Cardiac atrium fibroblast (primary cell): Measurements from ENCODE around the gene INO80. TPM values are rescaled to one million over a fixed set of nuclear protein-coding genes. Genes with fewer than 3 reads are reported as not detected.

Experiments
- total RNA-seq: library from RNA; depleted of rRNA; stranded (reverse); fragments of >200 nt; gene quantifications from 2 replicates; pipeline ENCODE4 v1.2.3, GENCODE V29; 2015

Gene INO80, protein sequence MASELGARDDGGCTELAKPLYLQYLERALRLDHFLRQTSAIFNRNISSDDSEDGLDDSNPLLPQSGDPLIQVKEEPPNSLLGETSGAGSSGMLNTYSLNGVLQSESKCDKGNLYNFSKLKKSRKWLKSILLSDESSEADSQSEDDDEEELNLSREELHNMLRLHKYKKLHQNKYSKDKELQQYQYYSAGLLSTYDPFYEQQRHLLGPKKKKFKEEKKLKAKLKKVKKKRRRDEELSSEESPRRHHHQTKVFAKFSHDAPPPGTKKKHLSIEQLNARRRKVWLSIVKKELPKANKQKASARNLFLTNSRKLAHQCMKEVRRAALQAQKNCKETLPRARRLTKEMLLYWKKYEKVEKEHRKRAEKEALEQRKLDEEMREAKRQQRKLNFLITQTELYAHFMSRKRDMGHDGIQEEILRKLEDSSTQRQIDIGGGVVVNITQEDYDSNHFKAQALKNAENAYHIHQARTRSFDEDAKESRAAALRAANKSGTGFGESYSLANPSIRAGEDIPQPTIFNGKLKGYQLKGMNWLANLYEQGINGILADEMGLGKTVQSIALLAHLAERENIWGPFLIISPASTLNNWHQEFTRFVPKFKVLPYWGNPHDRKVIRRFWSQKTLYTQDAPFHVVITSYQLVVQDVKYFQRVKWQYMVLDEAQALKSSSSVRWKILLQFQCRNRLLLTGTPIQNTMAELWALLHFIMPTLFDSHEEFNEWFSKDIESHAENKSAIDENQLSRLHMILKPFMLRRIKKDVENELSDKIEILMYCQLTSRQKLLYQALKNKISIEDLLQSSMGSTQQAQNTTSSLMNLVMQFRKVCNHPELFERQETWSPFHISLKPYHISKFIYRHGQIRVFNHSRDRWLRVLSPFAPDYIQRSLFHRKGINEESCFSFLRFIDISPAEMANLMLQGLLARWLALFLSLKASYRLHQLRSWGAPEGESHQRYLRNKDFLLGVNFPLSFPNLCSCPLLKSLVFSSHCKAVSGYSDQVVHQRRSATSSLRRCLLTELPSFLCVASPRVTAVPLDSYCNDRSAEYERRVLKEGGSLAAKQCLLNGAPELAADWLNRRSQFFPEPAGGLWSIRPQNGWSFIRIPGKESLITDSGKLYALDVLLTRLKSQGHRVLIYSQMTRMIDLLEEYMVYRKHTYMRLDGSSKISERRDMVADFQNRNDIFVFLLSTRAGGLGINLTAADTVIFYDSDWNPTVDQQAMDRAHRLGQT (N-terminal part only)
- 12.6 and 26.0 TPM in 2 replicates for total RNA-seq

DNA sequence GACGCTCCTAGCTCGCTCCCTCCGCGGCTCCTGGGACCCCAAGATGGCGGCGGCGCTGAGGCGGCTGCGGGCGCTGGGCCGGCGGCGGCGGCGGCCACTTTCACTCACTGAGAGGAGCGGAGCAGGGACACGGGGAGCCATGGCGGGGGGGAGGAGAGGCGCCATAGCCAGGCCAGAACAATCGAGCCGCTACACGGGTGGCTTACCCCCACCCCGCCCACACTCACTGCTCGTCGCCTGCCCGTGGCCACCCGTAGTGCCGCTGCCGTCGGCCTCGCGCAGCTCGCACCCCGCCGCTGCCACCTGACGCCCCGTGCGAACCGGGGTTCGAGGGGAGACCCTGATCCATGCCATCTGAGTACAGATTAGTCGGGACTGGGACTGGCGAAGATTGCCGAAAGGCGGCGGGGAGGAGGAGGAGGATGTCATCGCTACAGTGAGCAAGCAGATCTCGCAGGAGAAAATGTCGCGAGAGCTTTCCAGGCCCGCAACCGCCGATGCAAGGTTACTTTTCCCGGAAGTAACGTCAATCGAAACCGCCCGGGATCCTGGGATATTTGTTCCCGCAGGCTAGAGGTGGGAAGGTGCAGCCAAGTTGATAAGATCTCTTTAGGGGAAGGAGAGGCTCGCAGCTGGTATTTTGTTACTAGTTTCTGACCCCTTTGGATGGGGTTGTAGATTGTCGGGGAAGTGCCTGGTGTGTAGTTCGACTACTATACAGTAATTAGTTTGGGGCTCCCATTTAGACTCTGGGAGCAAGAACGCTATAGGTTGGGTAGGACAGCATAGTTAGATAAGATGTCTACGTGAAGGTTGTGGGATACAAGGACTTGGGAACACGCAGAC lies at the start of gene INO80:
TSS of gene INO80 (minus strand) at position 165 of the 846 bp plus-strand sequence. CDS start 19,970 bp downstream, outside the sequence.

DNA sequence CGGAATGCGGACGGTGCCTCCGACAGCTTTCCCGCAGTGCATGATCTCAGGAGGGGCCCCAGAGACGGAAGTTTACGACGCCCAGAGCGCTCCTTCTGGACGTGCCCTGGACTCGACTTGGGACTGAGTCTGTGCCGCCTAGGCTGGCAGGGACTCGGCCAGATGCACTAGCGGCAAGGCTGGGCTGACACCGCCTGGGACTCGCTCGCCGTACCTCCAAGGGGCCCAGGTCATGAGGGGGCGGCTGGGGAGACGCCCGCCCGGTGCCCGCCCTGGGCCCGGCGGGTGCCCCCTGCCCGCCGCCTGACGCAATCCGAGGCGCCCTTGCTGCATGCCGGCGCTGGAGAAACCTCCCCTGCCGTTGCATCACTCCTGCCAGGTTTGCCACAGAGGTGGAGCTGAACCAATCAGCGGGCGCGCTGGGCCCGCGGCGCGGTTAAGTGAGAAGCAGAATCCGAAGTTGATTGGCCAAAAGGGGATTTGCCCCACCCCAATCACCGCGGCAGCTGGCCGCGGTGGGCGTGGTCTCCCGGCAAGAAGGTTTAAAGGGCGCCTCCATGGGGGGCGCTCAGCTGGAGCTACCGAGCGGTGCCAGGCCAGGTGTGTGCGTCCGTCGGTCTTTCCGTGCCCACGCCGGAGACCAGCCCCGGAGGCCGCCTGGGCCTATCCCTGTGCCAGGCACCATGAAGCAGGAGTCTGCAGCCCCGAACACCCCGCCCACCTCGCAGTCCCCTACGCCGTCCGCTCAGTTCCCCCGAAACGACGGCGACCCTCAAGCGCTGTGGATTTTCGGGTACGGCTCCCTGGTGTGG lies 163.0 kb downstream of the INO80 start, which contains the start of gene CHAC1:
TSS of gene CHAC1 (plus strand) at position 571 of the 812 bp plus-strand sequence. CDS start at position 684, 113 bp downstream.

Other genes starting within 250 kb of the INO80 start
- gene RHOV, start 242.0 kb downstream of the INO80 start, total RNA-seq: not detected in 2 replicates
- 22.6 and 32.2 TPM in 2 replicates for gene VPS18, start 221.8 kb downstream of the INO80 start, total RNA-seq
- gene DLL4, start 186.9 kb downstream of the INO80 start, total RNA-seq: 0.54 and 4.9 TPM in 2 replicates
- 48.0 and 56.2 TPM in 2 replicates for gene CHAC1, start 162.8 kb downstream of the INO80 start, total RNA-seq
- not detected in 2 replicates for gene EXD1, start 114.5 kb upstream of the INO80 start, total RNA-seq
- 116 and 173 TPM in 2 replicates for gene CHP1, start 115.0 kb upstream of the INO80 start, total RNA-seq
- 1.1 and 4.7 TPM in 2 replicates for gene OIP5, start 216.3 kb upstream of the INO80 start, total RNA-seq
- 18.1 and 20.9 TPM in 2 replicates for gene NUSAP1, start 216.6 kb upstream of the INO80 start, total RNA-seq